H1 (cell line): Measurements from ENCODE around the gene ST8SIA2. TPM values are rescaled to one million over a fixed set of nuclear protein-coding genes. Genes with fewer than 3 reads are reported as not detected.

Experiments used
- CTCF ChIA-PET: fragments of 300-600 bp; sonication (Branson Sonifier 250); formaldehyde crosslinking; loops from one replicate; lab custom pipeline; 2021; ENCODE audit not compliant: partially characterized antibody; lab: Charles Lee
- POLR2A ChIA-PET: fragments of 300-600 bp; sonication (Branson Sonifier 250); formaldehyde crosslinking; loops from one replicate; lab custom pipeline; 2021; ENCODE audit warnings: inconsistent platforms; ENCODE audit not compliant: partially characterized antibody; lab: Charles Lee
- DNase-seq, 2 experiments: peaks; one replicate each; pipeline versions ENCODE4 v3.0.0 to v3.0.0-alpha.2; 2010 to 2022; ENCODE audit warnings: low spot score in 2 of 2, low read depth in 1 of 2, mixed read lengths in 1 of 2
- FAIRE-seq: peaks from 2 replicates; lab custom pipeline; 2011; peaks lifted over from hg19 to GRCh38; lab: Jason Lieb, UNC
- H2AFZ ChIP-seq: 2 replicates; pipeline ENCODE4 v1.8.1; 2012; ENCODE audit warnings: low read length, inconsistent platforms
- H2AK5ac ChIP-seq: 2 replicates; pipeline ENCODE4 v1.6.1; 2013; ENCODE audit warnings: low read depth, low read length
- H2BK120ac ChIP-seq: replicated peaks from 2 replicates; pipeline ENCODE3; 2013; ENCODE audit warnings: low read depth, low read length, inconsistent platforms
- H2BK12ac ChIP-seq: 2 replicates; pipeline ENCODE4 v1.6.1; 2013; ENCODE audit warnings: low read depth, low read length
- H2BK15ac ChIP-seq: 2 replicates; pipeline ENCODE4 v1.6.1; 2013; ENCODE audit warnings: low read length
- H2BK20ac ChIP-seq: 2 replicates; pipeline ENCODE4 v1.6.1; 2013; ENCODE audit warnings: low read length
- H2BK5ac ChIP-seq: 2 replicates; pipeline ENCODE4 v1.6.1; 2013; ENCODE audit warnings: low read depth, low read length
- H3K14ac ChIP-seq: 2 replicates; pipeline ENCODE4 v1.6.1; 2013; ENCODE audit warnings: inconsistent platforms; ENCODE audit not compliant: insufficient read length
- H3K18ac ChIP-seq: 2 replicates; pipeline ENCODE4 v1.6.1; 2013; ENCODE audit warnings: low read length; ENCODE audit errors: extremely low read depth
- H3K23ac ChIP-seq: 2 replicates; pipeline ENCODE4 v1.6.1; 2013; ENCODE audit warnings: inconsistent platforms; ENCODE audit not compliant: insufficient read length
- H3K23me2 ChIP-seq: 2 replicates; pipeline ENCODE4 v1.6.1; 2013; ENCODE audit warnings: low read depth, low read length
- H3K27ac ChIP-seq: 2 replicates; pipeline ENCODE4 v1.6.1; 2011; ENCODE audit warnings: low read depth, low read length, inconsistent platforms
- H3K27me3 ChIP-seq, 4 experiments: replicated peaks in 1 of 4; 1 replicate in 1 of 4; 2 replicates in 3 of 4; pipeline versions ENCODE4 v1.6.1 to v1.8.1; 2011 to 2013; ENCODE audit warnings: low read length in 3 of 4, mild to moderate bottlenecking in 3 of 4, inconsistent platforms in 2 of 4, mixed read lengths in 2 of 4, moderate library complexity in 1 of 4; ENCODE audit not compliant: control insufficient read depth in 3 of 4, insufficient read depth in 3 of 4; ENCODE audit errors: extremely low read depth in 1 of 4
- H3K36me3 ChIP-seq, 4 experiments: 2 replicates each; pipeline versions ENCODE4 v1.6.1 to v1.8.1; 2011 to 2013; ENCODE audit warnings: mild to moderate bottlenecking in 4 of 4, low read length in 3 of 4, moderate library complexity in 2 of 4, control low read depth in 1 of 4, inconsistent platforms in 1 of 4; ENCODE audit not compliant: insufficient read depth in 4 of 4, control insufficient read depth in 2 of 4
- H3K4ac ChIP-seq: replicated peaks from 2 replicates; pipeline ENCODE3; 2013; ENCODE audit warnings: low read length, low read depth, mixed read lengths, inconsistent platforms; ENCODE audit not compliant: insufficient read length
- H3K4me1 ChIP-seq, 4 experiments: replicated peaks in 1 of 4; 1 replicate in 1 of 4; 2 replicates in 3 of 4; pipeline versions ENCODE4 v1.6.1 to v1.8.1; 2011 to 2013; ENCODE audit warnings: low read length in 3 of 4, inconsistent platforms in 2 of 4, mixed read lengths in 1 of 4; ENCODE audit not compliant: insufficient read depth in 4 of 4, control insufficient read depth in 3 of 4
- H3K4me2 ChIP-seq, 2 experiments: 2 replicates each; pipeline versions ENCODE4 v1.6.1 to v1.8.1; 2011 to 2013; ENCODE audit warnings: low read depth in 2 of 2, low read length in 2 of 2, control low read depth in 1 of 2, inconsistent platforms in 1 of 2, mild to moderate bottlenecking in 1 of 2; ENCODE audit not compliant: insufficient read depth in 1 of 2
- H3K4me3 ChIP-seq, 4 experiments: fragments of 200-600, 300-600 bp in 1 of 4; sonication (generic), shearing (Covaris generic), sonication (Bioruptor Twin) in 1 of 4; 2 replicates each; pipeline versions ENCODE4 v1.5.1 to v1.8.1; 2011 to 2016; ENCODE audit warnings: low read length in 4 of 4, low read depth in 3 of 4, control low read depth in 2 of 4, inconsistent platforms in 2 of 4, mild to moderate bottlenecking in 2 of 4, mixed read lengths in 1 of 4, moderate library complexity in 1 of 4; ENCODE audit not compliant: insufficient read depth in 2 of 4; ENCODE audit errors: extremely low read depth in 1 of 4
- H3K56ac ChIP-seq: replicated peaks from 2 replicates; pipeline ENCODE3; 2013; ENCODE audit warnings: low read depth, mild to moderate bottlenecking, mixed read lengths, low read length, inconsistent platforms; ENCODE audit not compliant: insufficient read length
- H3K79me1 ChIP-seq: 2 replicates; pipeline ENCODE4 v1.6.1; 2013; ENCODE audit warnings: low read depth, low read length, control low read depth
- H3K79me2 ChIP-seq, 2 experiments: 2 replicates each; pipeline versions ENCODE4 v1.6.1 to v1.8.1; 2012 to 2013; ENCODE audit warnings: low read length in 2 of 2, mild to moderate bottlenecking in 2 of 2, inconsistent platforms in 1 of 2; ENCODE audit not compliant: insufficient read depth in 2 of 2, control insufficient read depth in 1 of 2
- H3K9ac ChIP-seq, 4 experiments: replicated peaks in 1 of 4; 1 replicate in 1 of 4; 2 replicates in 3 of 4; pipeline versions ENCODE4 v1.6.1 to v1.8.1; 2011 to 2013; ENCODE audit warnings: low read depth in 3 of 4, low read length in 3 of 4, control low read depth in 2 of 4, mild to moderate bottlenecking in 2 of 4, moderate library complexity in 2 of 4, inconsistent platforms in 1 of 4; ENCODE audit errors: extremely low read depth in 1 of 4
- H3K9me3 ChIP-seq, 2 experiments: 2 replicates each; pipeline versions ENCODE4 v1.6.1 to v1.8.1; 2012 to 2013; ENCODE audit warnings: mild to moderate bottlenecking in 2 of 2, moderate library complexity in 2 of 2, control low read depth in 1 of 2, inconsistent platforms in 1 of 2, low read depth in 1 of 2, low read length in 1 of 2, mixed read lengths in 1 of 2; ENCODE audit not compliant: insufficient read depth in 2 of 2
- H4K20me1 ChIP-seq, 2 experiments: replicated peaks in 1 of 2; 2 replicates each; pipeline versions ENCODE3 to v1.8.1; 2011 to 2013; ENCODE audit warnings: inconsistent platforms in 2 of 2, low read length in 2 of 2, mild to moderate bottlenecking in 1 of 2; ENCODE audit not compliant: insufficient read depth in 2 of 2, control insufficient read depth in 1 of 2
- H4K5ac ChIP-seq: 2 replicates; pipeline ENCODE4 v1.6.1; 2013; ENCODE audit warnings: low read length, low read depth, mixed read lengths, inconsistent platforms; ENCODE audit not compliant: insufficient read length
- H4K8ac ChIP-seq: 2 replicates; pipeline ENCODE4 v1.8.0; 2013; ENCODE audit warnings: mild to moderate bottlenecking, moderate library complexity, low read length, inconsistent platforms; ENCODE audit not compliant: insufficient read depth; ENCODE audit errors: extremely low read depth
- H4K91ac ChIP-seq: replicated peaks from 2 replicates; pipeline ENCODE3; 2013; ENCODE audit warnings: low read length, mixed read lengths, inconsistent platforms; ENCODE audit not compliant: insufficient read length
- KDM4A ChIP-seq: IDR thresholded peaks from one replicate; pipeline ENCODE4 v1.7.1; 2012; ENCODE audit warnings: low read depth, mild to moderate bottlenecking, moderate library complexity, low read length, inconsistent platforms; ENCODE audit not compliant: severe bottlenecking
- WGBS, 2 experiments: shearing (Covaris generic) in 1 of 2; methylation state at CpG; one replicate each; pipeline versions ENCODE4 v1.1.6 to v1.1.7; 2013 to 2015; ENCODE audit warnings: low lambda C conversion rate in 2 of 2, mixed read lengths in 2 of 2, inconsistent platforms in 1 of 2, low coverage in 1 of 2, missing lambda C conversion rate in 1 of 2; ENCODE audit not compliant: insufficient replicate concordance in 2 of 2, insufficient coverage in 1 of 2, insufficient read length in 1 of 2; ENCODE audit errors: extremely low coverage in 1 of 2, missing lambda C conversion rate in 1 of 2; 5-methylcytosine and 5-hydroxymethylcytosine counted together
- polyA plus RNA-seq, 7 experiments: library from polyadenylated mRNA; depleted of rRNA in 3 of 7; stranded (reverse) in 5 of 7; unstranded in 2 of 7; fragments of >200 nt in 5 of 7; fragments of 200-250 nt in 2 of 7; gene quantifications; 1 replicate in 5 of 7; 2 replicates in 1 of 7; 4 replicates in 1 of 7; pipeline versions ENCODE4 v1.2.1 to v1.2.3, GENCODE V29; 2011 to 2013; ENCODE audit warnings: missing spikeins in 2 of 7, mixed read lengths in 2 of 7
- total RNA-seq: library from RNA; stranded (reverse); fragmentation: NEBNext Ultra II Directional; extraction: Animal tissue kit (Norgen Biotek cat#: 25700); gene quantifications from 2 replicates; pipeline ENCODE4 v1.2.1, GENCODE V29; 2021

ST8SIA2 gene
- total and polyA plus RNA-seq, 2 of the 8 experiments (the other 6 are each of a cell fraction or from before 2014, with no cell fraction given) = 3.0 to 4.5 TPM

DNA sequence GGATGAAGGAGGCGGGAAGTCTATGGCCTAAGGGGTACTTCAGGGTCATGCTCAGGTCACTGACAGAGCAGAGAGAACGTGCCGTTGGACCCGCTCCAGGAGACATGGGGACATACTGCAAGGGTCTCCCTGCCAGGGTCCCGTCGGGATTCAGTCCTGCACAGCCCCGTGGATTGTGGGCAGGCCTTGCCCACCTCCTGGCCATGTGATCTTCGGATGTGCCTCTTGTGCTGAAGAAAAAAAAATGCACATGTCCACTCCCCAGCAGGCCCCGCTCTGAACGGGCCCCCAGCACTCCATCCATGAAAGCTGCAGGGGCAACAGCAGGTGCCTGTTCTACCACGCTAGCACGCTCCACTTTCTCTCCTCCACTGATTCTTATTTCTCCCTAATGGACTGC is 22.9 kb downstream of the ST8SIA2 start:
- no peak for TF ChIP-seq KDM4A
- H3K4me3 ChIP-seq = no peak overlapping the region
- H3K79me1 ChIP-seq = no peaks in the 10 kb centered on the region; the same call in 1 of the 2 replicates
- no peaks in the 10 kb centered on the region for H3K36me3 ChIP-seq
- H3K9ac ChIP-seq = no peak overlapping the region
- H3K9me3 ChIP-seq = no peaks in the 10 kb centered on the region
- H3K23ac ChIP-seq = no peak overlapping the region
- H4K20me1 ChIP-seq = no peaks in the 10 kb centered on the region
- H4K8ac ChIP-seq = no peak overlapping the region
- DNase-seq (no peak), FAIRE-seq (no peak)
- H2AK5ac ChIP-seq = no peak overlapping the region
- no peak overlapping the region for H3K18ac ChIP-seq
- H3K23me2 ChIP-seq = no peaks in the 10 kb centered on the region
- H2AFZ ChIP-seq = no peak overlapping the region
- H2BK20ac ChIP-seq = no peak overlapping the region
- peaks cover 0 to 10% (median 0%) of the 10 kb centered on the region in 4 experiments; a peak in 2 of 7 replicates for H3K4me1 ChIP-seq
- H3K4ac ChIP-seq = no peak overlapping the region
- H2BK15ac ChIP-seq = no peak overlapping the region
- H3K56ac ChIP-seq = no peak overlapping the region
- H2BK12ac ChIP-seq = no peak overlapping the region
- H4K5ac ChIP-seq = no peak overlapping the region
- no peak overlapping the region for H4K91ac ChIP-seq
- 0 out of 7 replicates have a peak, but pooled peaks cover 0 to 1% (median 0%) of the 10 kb centered on the region in 4 experiments for H3K27me3 ChIP-seq
- CTCF ChIA-PET = interaction anchor here (0.7 to 1.2 kb wide), 2 partner anchors 20 to 32 kb away, joined by 3 to 4 read pairs; no protein-coding TSS in a partner anchor
- no peak overlapping the region for H2BK5ac ChIP-seq
- no peak overlapping the region for H3K27ac ChIP-seq
- POLR2A ChIA-PET = no interaction called here
- H3K4me2 ChIP-seq = no peak overlapping the region
- H3K14ac ChIP-seq = no peak overlapping the region
- no peaks in the 10 kb centered on the region for H3K79me2 ChIP-seq
- WGBS, 2 experiments = 93% methylated on average over 10 of the region's 12 CpGs; no CpG with 5 or more reads in 1 of the 2 experiments
- no peak overlapping the region for H2BK120ac ChIP-seq
